Osteoblast (primary cell): Measurements from ENCODE around the gene PTPRT. TPM values are rescaled to one million over a fixed set of nuclear protein-coding genes. Genes with fewer than 3 reads are reported as not detected.

Experiments
- DNase-seq: peaks from one replicate; pipeline ENCODE4 v3.0.0; 2011; ENCODE audit warnings: low spot score, mixed read lengths; ENCODE audit not compliant: insufficient read length; ENCODE audit errors: missing footprints
- H2AFZ ChIP-seq: 2 replicates; pipeline ENCODE4 v1.6.0; 2011; ENCODE audit warnings: mild to moderate bottlenecking, low read length
- H3K27ac ChIP-seq: 2 replicates; pipeline ENCODE4 v1.5.1; 2011; ENCODE audit warnings: mild to moderate bottlenecking, low read depth, low read length, moderate library complexity
- H3K27me3 ChIP-seq: 2 replicates; pipeline ENCODE4 v1.6.0; 2012; ENCODE audit warnings: mild to moderate bottlenecking, control low read depth, inconsistent platforms, low read length, moderate library complexity; ENCODE audit not compliant: insufficient read depth
- H3K36me3 ChIP-seq: 2 replicates; pipeline ENCODE4 v1.5.1; 2011; ENCODE audit warnings: mild to moderate bottlenecking, low read length, control low read depth, moderate library complexity; ENCODE audit not compliant: insufficient read depth
- H3K4me1 ChIP-seq: 2 replicates; pipeline ENCODE4 v1.5.1; 2011; ENCODE audit warnings: mild to moderate bottlenecking, low read length, control low read depth, moderate library complexity; ENCODE audit not compliant: insufficient read depth
- H3K4me2 ChIP-seq: 2 replicates; pipeline ENCODE4 v1.6.0; 2011; ENCODE audit warnings: mild to moderate bottlenecking, low read length; ENCODE audit not compliant: insufficient read depth
- H3K4me3 ChIP-seq: fragments of 200-600 bp; sonication (generic); 3 replicates; pipeline ENCODE4 v1.5.1; 2012; ENCODE audit warnings: mild to moderate bottlenecking, low read length, inconsistent platforms; ENCODE audit not compliant: insufficient read depth
- H3K79me2 ChIP-seq: 2 replicates; pipeline ENCODE4 v1.6.0; 2012; ENCODE audit warnings: mild to moderate bottlenecking, low read length, control low read depth, inconsistent platforms; ENCODE audit not compliant: insufficient read depth
- H3K9me3 ChIP-seq: 2 replicates; pipeline ENCODE4 v1.5.1; 2011; ENCODE audit warnings: low read depth, low read length, control low read depth
- H4K20me1 ChIP-seq: 2 replicates; pipeline ENCODE4 v1.6.0; 2012; ENCODE audit warnings: mild to moderate bottlenecking, low read length, control low read depth; ENCODE audit not compliant: insufficient read depth
- total RNA-seq: library from RNA; depleted of rRNA; stranded (reverse); fragments of >200 nt; gene quantifications from 2 replicates; pipeline ENCODE4 v1.2.3, GENCODE V29; 2012
- TF ChIP-seq, protein P1 (sequence below): IDR thresholded peaks from 2 replicates; pipeline ENCODE4 v1.5.1; 2011; ENCODE audit warnings: mild to moderate bottlenecking, low read depth, low read length, moderate library complexity; ENCODE audit errors: extremely low read depth

PTPRT gene
- total RNA-seq, 1 donor: not detected

DNA sequence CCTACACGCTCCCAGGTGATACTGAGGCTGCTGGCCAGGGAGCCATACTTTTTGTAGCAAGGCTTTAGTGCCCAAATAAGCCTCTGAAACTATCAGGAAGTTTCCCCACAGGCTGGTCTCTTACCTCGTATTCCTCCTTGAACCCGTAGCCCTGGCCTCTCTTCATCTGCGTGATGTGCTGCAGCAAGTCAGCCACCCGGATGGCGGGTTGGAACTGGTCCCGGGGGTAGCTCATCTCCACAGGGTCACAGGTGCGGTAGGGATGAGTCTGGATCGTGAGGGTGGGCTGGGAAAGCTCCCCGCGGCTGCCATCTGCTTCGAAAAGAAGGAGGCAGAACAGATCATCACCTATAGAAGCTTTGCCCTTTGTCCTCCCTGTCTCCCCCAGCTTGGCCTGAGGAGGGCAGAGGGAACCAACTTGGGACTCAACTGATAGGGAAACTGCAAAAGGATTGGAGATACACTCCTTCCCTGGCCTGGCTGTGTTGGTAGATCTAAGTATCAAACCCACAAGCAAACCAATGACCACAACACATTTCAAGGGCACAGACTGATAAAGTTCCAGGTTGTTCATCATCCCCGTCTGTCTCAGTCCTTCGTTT, 1028.4 kb downstream of the PTPRT start:
- Histone ChIP-seq H2AFZ (no peak overlapping the region), H3K9me3 (no peaks in the 10 kb centered on the region), H3K79me2 (no peaks in the 10 kb centered on the region), H3K4me2 (no peak overlapping the region), H4K20me1 (no peaks in the 10 kb centered on the region), H3K27ac (no peak overlapping the region), H3K4me1 (no peaks in the 10 kb centered on the region), H3K36me3 (no peaks in the 10 kb centered on the region), H3K27me3 (no peaks in the 10 kb centered on the region), H3K4me3 (no peak overlapping the region)
- DNase-seq: no peak
- TF ChIP-seq, protein P1, sequence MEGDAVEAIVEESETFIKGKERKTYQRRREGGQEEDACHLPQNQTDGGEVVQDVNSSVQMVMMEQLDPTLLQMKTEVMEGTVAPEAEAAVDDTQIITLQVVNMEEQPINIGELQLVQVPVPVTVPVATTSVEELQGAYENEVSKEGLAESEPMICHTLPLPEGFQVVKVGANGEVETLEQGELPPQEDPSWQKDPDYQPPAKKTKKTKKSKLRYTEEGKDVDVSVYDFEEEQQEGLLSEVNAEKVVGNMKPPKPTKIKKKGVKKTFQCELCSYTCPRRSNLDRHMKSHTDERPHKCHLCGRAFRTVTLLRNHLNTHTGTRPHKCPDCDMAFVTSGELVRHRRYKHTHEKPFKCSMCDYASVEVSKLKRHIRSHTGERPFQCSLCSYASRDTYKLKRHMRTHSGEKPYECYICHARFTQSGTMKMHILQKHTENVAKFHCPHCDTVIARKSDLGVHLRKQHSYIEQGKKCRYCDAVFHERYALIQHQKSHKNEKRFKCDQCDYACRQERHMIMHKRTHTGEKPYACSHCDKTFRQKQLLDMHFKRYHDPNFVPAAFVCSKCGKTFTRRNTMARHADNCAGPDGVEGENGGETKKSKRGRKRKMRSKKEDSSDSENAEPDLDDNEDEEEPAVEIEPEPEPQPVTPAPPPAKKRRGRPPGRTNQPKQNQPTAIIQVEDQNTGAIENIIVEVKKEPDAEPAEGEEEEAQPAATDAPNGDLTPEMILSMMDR: no peak

DNA sequence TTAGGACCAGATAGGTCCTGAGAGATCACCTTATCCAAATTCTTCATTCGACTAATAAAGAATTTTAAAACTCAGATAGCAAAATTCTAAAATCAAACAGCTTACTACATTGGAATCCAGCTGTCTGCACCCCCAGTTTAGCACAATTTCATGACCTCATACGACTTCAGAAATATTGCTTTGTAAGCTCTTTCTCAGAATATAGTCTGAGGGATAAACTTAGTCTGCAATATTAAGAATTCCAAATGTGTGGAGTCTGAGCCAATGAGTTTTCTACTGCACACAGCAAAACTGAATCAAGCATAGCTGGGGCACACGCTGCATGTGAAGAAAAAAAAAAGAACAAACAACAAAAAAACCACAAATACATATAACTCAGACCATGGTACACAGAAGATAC, 1029.9 kb downstream of the PTPRT start:
- no peak overlapping the region for H3K27ac ChIP-seq
- no peaks in the 10 kb centered on the region for H3K9me3 ChIP-seq
- H3K4me1 ChIP-seq: no peaks in the 10 kb centered on the region
- DNase-seq: no peak
- H3K79me2 ChIP-seq: no peaks in the 10 kb centered on the region
- TF ChIP-seq, protein P1: no peak
- H4K20me1 ChIP-seq: no peaks in the 10 kb centered on the region
- H3K4me2 ChIP-seq: no peak overlapping the region
- no peak overlapping the region for H2AFZ ChIP-seq
- no peaks in the 10 kb centered on the region for H3K36me3 ChIP-seq
- H3K4me3 ChIP-seq: no peak overlapping the region
- no peaks in the 10 kb centered on the region for H3K27me3 ChIP-seq

DNA sequence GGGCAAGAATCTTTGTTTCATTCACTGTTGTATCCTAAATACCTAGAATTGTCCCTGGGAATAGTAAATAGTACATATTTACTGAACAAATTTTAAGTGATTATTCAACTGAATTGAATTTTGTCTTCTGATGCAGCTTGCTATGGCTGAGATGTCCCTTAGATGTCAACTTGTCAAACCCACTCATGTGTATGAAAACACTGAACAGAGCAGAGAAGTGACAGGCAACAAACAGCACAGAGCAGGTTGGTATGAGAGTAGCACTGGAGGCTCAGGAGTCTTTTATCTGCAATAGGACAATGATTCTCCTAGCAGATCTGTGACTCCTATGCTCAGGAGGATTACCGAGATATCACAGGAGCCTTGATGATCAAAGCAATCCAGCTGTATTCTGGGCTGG, 1031.4 kb downstream of the PTPRT start:
- Histone ChIP-seq H3K79me2 (no peaks in the 10 kb centered on the region), H3K4me3 (no peak overlapping the region), H3K27ac (no peak overlapping the region), H3K36me3 (no peaks in the 10 kb centered on the region), H3K27me3 (no peaks in the 10 kb centered on the region), H3K9me3 (no peaks in the 10 kb centered on the region), H3K4me1 (no peaks in the 10 kb centered on the region), H3K4me2 (no peak overlapping the region), H4K20me1 (no peaks in the 10 kb centered on the region), H2AFZ (no peak overlapping the region)
- TF ChIP-seq, protein P1: no peak
- no peak for DNase-seq

DNA sequence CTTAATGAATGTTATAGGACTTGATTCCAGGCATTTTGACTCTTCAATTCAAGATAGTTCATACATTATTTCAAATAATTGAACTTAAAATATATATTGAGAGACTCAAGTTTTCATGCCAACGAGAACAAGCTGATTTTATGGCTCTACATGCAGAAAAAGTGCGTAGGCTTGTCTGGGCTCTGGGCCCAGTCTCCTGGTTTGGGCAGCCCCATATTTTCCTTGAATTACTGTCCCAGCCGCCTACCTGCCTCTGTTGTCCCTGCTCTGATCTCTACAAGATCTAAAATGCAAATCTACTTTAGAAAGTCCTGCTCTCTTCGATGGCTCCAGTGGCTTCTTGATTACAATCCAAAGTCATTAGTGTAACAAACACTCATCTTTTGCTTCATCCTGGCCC, 1034.1 kb downstream of the PTPRT start:
- Histone ChIP-seq H3K27ac (no peak overlapping the region), H2AFZ (no peak overlapping the region), H3K79me2 (no peaks in the 10 kb centered on the region), H4K20me1 (no peaks in the 10 kb centered on the region), H3K4me2 (no peak overlapping the region), H3K4me1 (no peaks in the 10 kb centered on the region), H3K27me3 (no peaks in the 10 kb centered on the region), H3K9me3 (no peaks in the 10 kb centered on the region), H3K36me3 (no peaks in the 10 kb centered on the region), H3K4me3 (no peak overlapping the region)
- no peak for DNase-seq
- TF ChIP-seq, protein P1: no peak
